ENCODE results near the gene ADH5. TPM values are rescaled to one million over a fixed set of nuclear protein-coding genes. Genes with fewer than 3 reads are reported as not detected.
"Not testable (repeated sequence)": the region's sequence is repeated elsewhere in the genome, so short reads cannot be mapped to it uniquely, and the experiment has no call there.

The ADH5 gene
- total and polyA plus RNA-seq, 8 donors: 33.3 to 57.1 (median 45.7) TPM

DNA sequence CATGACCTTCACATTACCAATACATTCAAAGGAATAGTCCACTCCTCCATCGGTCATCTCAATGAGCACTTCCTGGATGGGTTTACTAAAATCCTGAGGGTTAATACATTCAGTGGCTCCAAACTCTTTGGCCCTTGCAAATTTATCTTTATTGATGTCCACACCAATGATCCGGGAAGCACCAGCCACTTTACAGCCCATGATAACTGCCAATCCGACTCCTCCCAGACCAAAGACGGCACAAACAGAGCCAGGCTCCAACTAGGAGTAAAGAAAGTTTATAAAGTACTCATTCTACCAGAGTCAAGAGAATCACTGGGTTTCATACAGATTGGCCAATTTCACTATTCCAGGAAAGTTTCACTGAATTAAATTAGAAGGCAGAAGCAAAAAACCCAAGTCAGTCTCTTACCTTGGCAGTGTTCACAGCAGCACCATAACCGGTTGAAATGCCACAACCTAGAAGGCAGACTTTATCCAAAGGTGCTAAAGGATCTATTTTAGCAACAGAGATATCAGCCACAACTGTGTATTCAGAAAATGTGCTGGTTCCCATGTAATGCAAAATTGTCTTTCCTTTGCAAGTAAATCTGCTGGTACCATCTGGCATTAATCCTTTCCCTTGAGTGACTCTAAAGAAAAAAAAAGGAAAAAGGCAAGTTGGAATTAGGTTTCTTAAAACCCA lies 12.2 kb downstream of the ADH5 start:
- H3K4me3 ChIP-seq: no peak overlapping the region
- intact Hi-C loops (cut with DNase I): no loop called here
- FAIRE-seq (no peak), DNase-seq (no peak), ATAC-seq (no peak)
- H3K27ac ChIP-seq: no peak overlapping the region
- TF ChIP-seq, protein P1, sequence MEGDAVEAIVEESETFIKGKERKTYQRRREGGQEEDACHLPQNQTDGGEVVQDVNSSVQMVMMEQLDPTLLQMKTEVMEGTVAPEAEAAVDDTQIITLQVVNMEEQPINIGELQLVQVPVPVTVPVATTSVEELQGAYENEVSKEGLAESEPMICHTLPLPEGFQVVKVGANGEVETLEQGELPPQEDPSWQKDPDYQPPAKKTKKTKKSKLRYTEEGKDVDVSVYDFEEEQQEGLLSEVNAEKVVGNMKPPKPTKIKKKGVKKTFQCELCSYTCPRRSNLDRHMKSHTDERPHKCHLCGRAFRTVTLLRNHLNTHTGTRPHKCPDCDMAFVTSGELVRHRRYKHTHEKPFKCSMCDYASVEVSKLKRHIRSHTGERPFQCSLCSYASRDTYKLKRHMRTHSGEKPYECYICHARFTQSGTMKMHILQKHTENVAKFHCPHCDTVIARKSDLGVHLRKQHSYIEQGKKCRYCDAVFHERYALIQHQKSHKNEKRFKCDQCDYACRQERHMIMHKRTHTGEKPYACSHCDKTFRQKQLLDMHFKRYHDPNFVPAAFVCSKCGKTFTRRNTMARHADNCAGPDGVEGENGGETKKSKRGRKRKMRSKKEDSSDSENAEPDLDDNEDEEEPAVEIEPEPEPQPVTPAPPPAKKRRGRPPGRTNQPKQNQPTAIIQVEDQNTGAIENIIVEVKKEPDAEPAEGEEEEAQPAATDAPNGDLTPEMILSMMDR (IDR thresholded peaks at IDR 0.05): no peak
- H3K36me3 ChIP-seq: peaks cover 0 to 51% (median 8%) of the 10 kb centered on the region in 3 donors
- WGBS, 2 donors: 92 to 94% methylated on average over 5 of the region's 5 CpGs
- no peaks in the 10 kb centered on the region for H3K9me3 ChIP-seq
- H3K4me1 ChIP-seq: peaks cover 0 to 9% (median 0%) of the 10 kb centered on the region in 3 donors
- no peaks in the 10 kb centered on the region for H3K27me3 ChIP-seq

DNA sequence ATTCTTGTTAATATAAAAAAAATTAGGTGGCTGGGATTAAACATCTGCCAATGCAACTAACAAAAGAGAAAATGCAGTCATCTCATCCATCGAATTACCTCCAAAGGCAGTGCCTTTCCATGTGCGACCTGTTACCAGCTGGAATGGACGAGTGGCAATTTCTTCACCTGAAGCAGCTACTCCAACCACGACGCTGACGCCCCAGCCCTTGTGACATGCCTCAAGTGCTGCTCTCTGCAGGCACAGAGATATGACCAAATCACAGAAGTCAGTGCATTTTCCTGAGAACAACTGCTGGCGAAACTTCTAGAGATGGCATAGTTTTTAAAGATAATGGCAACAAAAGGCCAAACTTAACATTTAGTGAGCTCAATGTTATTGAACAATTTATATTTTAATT lies 13.8 kb downstream of the ADH5 start:
- no peaks in the 10 kb centered on the region for H3K27me3 ChIP-seq
- FAIRE-seq (no peak), ATAC-seq (no peak), DNase-seq (no peak)
- TF ChIP-seq, protein P1 (IDR thresholded peaks at IDR 0.05): no peak
- WGBS, 2 donors: 97 to 98% methylated on average over 7 of the region's 7 CpGs
- H3K27ac ChIP-seq: no peak overlapping the region
- H3K9me3 ChIP-seq: no peaks in the 10 kb centered on the region
- intact Hi-C loops (cut with DNase I): no loop called here
- peaks cover 0 to 51% (median 8%) of the 10 kb centered on the region in 3 donors for H3K36me3 ChIP-seq
- peaks cover 0 to 9% (median 0%) of the 10 kb centered on the region in 3 donors for H3K4me1 ChIP-seq
- H3K4me3 ChIP-seq: no peak overlapping the region

DNA sequence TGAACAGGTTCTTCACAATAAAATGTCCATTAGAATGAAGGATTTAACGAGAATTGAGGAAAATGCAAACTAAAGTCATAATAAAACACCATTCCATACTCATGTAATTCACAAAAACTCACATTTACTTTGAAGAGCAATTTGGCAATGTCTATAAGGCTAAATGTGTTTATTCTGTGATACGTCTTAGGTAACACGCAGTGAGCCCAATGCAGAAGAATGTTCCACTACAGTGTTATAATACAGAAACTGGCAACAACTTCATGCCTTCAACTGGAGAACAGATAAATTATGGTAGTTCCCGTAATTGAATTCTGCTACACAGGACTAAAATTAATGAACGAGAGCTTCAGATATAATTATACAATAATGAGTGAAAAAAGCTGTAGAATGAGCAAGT lies 17.4 kb downstream of the ADH5 start:
- intact Hi-C loops (cut with DNase I): no loop called here
- no peak overlapping the region for H3K27ac ChIP-seq
- H3K4me3 ChIP-seq: no peak overlapping the region
- H3K9me3 ChIP-seq: no peaks in the 10 kb centered on the region
- peaks cover 0 to 37% (median 6%) of the 10 kb centered on the region in 3 donors for H3K36me3 ChIP-seq
- TF ChIP-seq, protein P1 (IDR thresholded peaks at IDR 0.05): no peak
- no peaks in the 10 kb centered on the region for H3K4me1 ChIP-seq
- no peaks in the 10 kb centered on the region for H3K27me3 ChIP-seq
- DNase-seq (no peak), ATAC-seq (no peak), FAIRE-seq (peak; percentile 34)
- 89 to 93% methylated on average over 5 of the region's 5 CpGs for WGBS, 2 donors

DNA sequence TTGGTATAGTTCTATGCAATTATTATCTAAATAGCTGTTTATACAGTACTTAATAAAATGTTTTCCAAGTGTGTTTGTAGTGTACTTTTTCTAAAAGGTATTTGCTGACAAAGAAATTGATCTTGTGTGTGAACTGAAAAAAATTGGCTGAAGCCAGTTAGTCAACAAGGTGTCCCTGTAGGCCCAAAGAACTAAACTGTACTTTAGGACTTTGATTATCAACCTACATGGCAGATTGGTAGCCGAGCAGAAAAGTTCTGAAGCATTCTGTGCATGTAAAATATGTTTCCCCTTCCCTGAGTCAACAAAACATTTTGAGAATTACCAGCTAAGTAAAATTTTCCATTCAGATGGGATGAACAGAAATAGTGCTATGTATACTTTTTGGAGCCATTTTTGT lies 21.0 kb downstream of the ADH5 start:
- TF ChIP-seq, protein P1 (IDR thresholded peaks at IDR 0.05): no peak
- no peak overlapping the region for H3K4me3 ChIP-seq
- no peak overlapping the region for H3K27ac ChIP-seq
- no peaks in the 10 kb centered on the region for H3K4me1 ChIP-seq
- no peaks in the 10 kb centered on the region for H3K9me3 ChIP-seq
- H3K27me3 ChIP-seq: no peaks in the 10 kb centered on the region
- FAIRE-seq: no peak
- WGBS, 2 donors: 43 to 48% methylated on average over 1 of the region's 1 CpG
- no peak for DNase-seq
- no peak for ATAC-seq
- intact Hi-C loops (cut with DNase I): no loop called here
- H3K36me3 ChIP-seq: peaks cover 0 to 11% (median 0%) of the 10 kb centered on the region in 3 donors

DNA sequence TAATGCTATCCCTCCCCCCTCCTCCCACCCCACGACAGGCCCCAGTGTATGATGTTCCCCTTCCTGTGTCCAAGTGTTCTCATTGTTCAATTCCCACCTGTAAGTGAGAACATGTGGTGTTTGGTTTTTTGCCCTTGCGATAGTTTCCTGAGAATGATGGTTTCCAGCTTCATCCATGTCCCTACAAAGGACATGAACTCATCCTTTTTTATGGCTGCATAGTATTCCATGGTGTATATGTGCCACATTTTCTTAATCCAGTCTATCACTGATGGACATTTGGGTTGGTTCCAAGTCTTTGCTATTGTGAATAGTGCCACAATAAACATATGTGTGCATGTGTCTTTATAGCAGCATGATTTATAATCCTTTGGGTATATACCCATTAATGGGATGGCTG lies 23.1 kb downstream of the ADH5 start:
- WGBS, 2 donors: 90 to 100% methylated on average over 2 of the region's 2 CpGs
- ATAC-seq; H3K27me3 ChIP-seq; H3K4me1 ChIP-seq; H3K9me3 ChIP-seq; DNase-seq; intact Hi-C loops (cut with DNase I); H3K36me3 ChIP-seq; H3K27ac ChIP-seq; FAIRE-seq; H3K4me3 ChIP-seq: not testable (repeated sequence)

Data from pancreas (tissue), 10 donors.